ENCODE measurements around the gene TXK. TPM values are rescaled to one million over a fixed set of nuclear protein-coding genes. Genes with fewer than 3 reads are reported as not detected.
"Not testable (repeated sequence)": the region's sequence is repeated elsewhere in the genome, so short reads cannot be mapped to it uniquely, and the experiment has no call there.

Gene TXK
- total RNA-seq, 3 donors from 2014 or later: 1.6 to 3.4 (median 3.2) TPM

DNA sequence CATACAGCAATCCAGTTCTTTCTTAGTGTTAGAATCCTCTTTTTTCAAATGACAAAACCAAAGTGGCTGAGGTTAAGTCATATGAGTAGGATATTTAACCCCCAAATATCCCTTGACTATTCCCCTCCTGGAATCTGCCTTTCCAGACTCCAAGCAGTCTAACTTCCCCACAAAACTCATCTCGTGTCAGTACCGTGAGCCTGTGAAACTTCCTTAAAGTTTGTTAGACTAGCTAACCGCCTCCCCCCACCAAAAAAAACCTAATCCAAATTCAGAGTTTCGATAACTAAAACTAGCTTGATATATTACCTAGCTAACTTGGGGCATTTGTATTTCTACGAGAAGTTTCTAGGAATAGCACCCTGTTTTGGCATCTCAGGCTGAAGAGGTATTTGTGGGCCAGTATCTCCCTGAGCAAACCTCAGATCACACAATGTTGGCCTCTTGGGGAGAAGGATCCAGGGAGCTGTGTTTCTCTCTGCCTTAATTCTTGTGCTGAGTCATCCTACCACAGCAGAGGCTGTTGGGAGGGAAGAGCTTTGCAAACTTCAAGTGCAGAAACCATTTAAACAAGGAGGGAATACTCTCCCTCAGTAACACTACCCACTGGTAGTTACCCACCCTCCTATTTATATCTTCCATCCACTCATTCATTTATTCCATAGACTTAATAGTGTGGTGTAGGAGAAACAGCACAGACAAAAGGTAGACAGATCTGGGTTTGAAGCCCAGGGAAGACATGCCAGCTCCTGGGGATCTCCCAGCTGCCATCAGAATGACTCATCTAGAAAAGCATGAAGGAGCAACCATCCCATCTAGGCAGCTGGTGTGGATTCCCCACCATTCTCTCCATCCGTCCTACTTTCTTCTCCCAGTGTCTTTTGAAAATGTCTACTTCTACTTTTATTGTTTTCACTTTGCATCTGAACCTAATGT, 39.3 kb upstream of the TXK start:
- DNase-seq (ENCODE audit: low spot score in 2 of 2): no peak
- Histone ChIP-seq H3K4me3 (no peak overlapping the region), H3K27ac (no peak overlapping the region), H3K9me3 (peaks cover 0 to 4% of the 10 kb centered on the region in 2 donors), H3K27me3 (no peaks in the 10 kb centered on the region), H3K4me1 (no peaks in the 10 kb centered on the region), H3K36me3 (no peaks in the 10 kb centered on the region)
- TF ChIP-seq, protein P1, sequence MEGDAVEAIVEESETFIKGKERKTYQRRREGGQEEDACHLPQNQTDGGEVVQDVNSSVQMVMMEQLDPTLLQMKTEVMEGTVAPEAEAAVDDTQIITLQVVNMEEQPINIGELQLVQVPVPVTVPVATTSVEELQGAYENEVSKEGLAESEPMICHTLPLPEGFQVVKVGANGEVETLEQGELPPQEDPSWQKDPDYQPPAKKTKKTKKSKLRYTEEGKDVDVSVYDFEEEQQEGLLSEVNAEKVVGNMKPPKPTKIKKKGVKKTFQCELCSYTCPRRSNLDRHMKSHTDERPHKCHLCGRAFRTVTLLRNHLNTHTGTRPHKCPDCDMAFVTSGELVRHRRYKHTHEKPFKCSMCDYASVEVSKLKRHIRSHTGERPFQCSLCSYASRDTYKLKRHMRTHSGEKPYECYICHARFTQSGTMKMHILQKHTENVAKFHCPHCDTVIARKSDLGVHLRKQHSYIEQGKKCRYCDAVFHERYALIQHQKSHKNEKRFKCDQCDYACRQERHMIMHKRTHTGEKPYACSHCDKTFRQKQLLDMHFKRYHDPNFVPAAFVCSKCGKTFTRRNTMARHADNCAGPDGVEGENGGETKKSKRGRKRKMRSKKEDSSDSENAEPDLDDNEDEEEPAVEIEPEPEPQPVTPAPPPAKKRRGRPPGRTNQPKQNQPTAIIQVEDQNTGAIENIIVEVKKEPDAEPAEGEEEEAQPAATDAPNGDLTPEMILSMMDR (IDR thresholded peaks at IDR 0.05): no peak
- TF ChIP-seq POLR2A (IDR thresholded peaks at IDR 0.05) (no peak), POLR2AphosphoS5 (IDR thresholded peaks at IDR 0.05) (no peak)
- intact Hi-C loops (cut with DNase I; ENCODE audit: low total_unique reads): no loop called here

DNA sequence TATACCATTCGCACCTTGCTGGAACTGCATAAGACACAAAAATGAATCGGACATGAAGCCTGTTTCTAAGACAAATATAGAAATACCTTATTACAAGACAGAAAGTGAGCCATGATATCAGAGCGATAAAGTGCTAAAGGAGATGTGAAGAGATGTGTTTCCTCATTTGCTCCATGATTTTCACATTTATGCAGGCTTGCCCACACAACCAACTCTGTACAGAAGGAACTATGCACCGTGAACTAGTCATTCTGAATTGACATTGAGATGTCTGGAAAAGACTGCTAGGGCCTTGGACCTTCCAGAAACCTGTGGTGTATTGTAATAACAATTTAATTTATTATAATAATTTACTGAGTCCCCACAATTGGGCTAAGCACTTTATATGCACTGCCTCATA, 38.6 kb upstream of the TXK start:
- TF ChIP-seq POLR2AphosphoS5 (IDR thresholded peaks at IDR 0.05) (no peak), POLR2A (IDR thresholded peaks at IDR 0.05) (no peak)
- TF ChIP-seq, protein P1 (IDR thresholded peaks at IDR 0.05): no peak
- intact Hi-C loops (cut with DNase I; ENCODE audit: low total_unique reads): no loop called here
- Histone ChIP-seq H3K4me3 (no peak overlapping the region), H3K9me3 (peaks cover 0 to 2% of the 10 kb centered on the region in 2 donors), H3K27me3 (no peaks in the 10 kb centered on the region), H3K4me1 (no peaks in the 10 kb centered on the region), H3K27ac (no peak overlapping the region), H3K36me3 (no peaks in the 10 kb centered on the region)
- no peak for DNase-seq (ENCODE audit: low spot score in 2 of 2)

DNA sequence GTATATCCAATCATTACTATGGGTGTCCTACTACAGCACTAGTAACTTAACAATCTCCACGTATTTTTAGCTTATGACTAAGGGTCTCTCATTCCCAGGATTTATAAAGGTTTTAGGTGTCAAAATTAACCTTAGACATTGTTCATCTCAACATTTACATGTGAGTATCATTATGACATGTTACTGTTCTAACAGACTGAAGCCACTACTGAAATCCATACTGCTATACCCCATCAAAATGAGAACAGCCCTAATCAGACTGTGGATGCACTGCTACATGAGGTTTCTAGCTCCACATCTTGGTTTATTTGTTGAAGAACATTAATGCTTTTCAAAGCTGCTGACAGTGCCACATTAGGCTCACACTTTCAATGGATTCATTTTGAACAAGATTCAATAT, 35.6 kb upstream of the TXK start:
- no peaks in the 10 kb centered on the region for H3K9me3 ChIP-seq
- H3K36me3 ChIP-seq: no peaks in the 10 kb centered on the region
- no peaks in the 10 kb centered on the region for H3K4me1 ChIP-seq
- H3K27ac ChIP-seq: no peak overlapping the region
- DNase-seq (ENCODE audit: low spot score in 2 of 2): no peak
- TF ChIP-seq, protein P1 (IDR thresholded peaks at IDR 0.05): no peak
- no peak for TF ChIP-seq POLR2A (IDR thresholded peaks at IDR 0.05)
- intact Hi-C loops (cut with DNase I; ENCODE audit: low total_unique reads): no loop called here
- H3K4me3 ChIP-seq: no peak overlapping the region
- H3K27me3 ChIP-seq: no peaks in the 10 kb centered on the region

DNA sequence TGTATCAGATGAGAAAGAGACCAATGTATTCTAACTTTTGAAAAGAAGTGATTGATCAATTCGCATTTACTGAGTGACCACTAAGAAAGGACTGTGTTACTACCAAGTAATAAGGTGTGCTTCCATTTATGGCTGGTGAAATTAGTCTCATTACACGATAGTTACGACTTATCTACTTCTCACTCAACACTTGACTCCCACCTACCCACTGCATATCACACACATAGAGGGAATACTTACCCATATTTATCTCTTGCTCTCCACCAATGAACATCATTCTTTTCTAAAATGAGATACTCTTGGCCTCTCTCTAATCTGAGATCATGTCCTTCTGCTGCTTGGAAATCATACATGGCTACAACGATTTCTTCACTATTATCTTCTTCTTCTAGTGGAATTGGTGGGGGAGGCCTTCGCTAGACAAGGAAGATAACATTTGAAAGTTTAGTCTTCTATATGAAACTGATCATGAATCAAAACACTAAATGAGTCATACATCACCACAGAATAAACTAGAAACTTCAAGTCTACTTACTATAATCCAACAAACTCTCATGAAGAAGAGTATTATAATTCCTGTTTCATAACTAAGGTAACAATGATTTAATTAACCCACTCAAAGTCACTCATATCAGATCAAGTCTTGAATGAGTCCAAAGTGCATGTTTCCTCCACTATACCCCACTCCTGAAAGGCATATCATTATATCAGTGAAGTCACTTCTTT, 33.7 kb upstream of the TXK start:
- intact Hi-C loops (cut with DNase I; ENCODE audit: low total_unique reads): no loop called here

DNA sequence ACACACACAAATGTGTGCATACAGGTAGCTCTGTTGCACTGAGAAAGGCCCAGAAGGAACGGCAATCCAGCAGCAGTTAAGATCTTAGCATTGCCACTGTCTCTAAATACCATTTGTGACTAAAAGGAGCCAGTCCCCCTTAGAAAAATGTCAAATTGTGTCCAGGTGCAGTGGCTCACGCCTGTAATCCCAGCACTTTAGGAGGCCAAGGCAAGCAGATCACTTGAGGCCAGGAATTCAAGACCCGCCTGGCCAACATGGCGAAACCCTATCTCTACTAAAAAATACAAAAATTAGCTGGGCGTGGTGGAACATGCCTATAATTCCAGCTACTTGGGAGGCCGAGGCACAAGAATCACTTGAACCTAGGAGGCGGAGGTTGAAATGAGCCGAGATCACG, 30.5 kb upstream of the TXK start:
- H3K27ac ChIP-seq; H3K4me1 ChIP-seq; H3K36me3 ChIP-seq; DNase-seq (ENCODE audit: low spot score in 2 of 2); H3K9me3 ChIP-seq; H3K4me3 ChIP-seq; H3K27me3 ChIP-seq; intact Hi-C loops (cut with DNase I; ENCODE audit: low total_unique reads): not testable (repeated sequence)

More for the DNA sequence above, 33.7 kb upstream of the TXK start:
- Histone ChIP-seq H3K4me3 (no peak overlapping the region), H3K27ac (no peak overlapping the region), H3K9me3 (no peaks in the 10 kb centered on the region), H3K27me3 (no peaks in the 10 kb centered on the region), H3K36me3 (no peaks in the 10 kb centered on the region), H3K4me1 (no peaks in the 10 kb centered on the region)
- TF ChIP-seq POLR2AphosphoS5 (IDR thresholded peaks at IDR 0.05) (no peak), POLR2A (IDR thresholded peaks at IDR 0.05) (no peak)
- TF ChIP-seq, protein P1 (IDR thresholded peaks at IDR 0.05): no peak
- DNase-seq (ENCODE audit: low spot score in 2 of 2): no peak
